Activated T-cell treated with anti-CD3 and anti-CD28 coated beads for 48 hours (primary cell): ENCODE data around the gene F12.

Source experiments
- DNase-seq: peaks from one replicate; pipeline ENCODE4 v3.0.0-alpha.2; 2020; ENCODE audit warnings: low read depth

Gene F12

GRCh38 chr5:177410575-177410974 lies 1.2 kb upstream of the F12 start:
- no peak for DNase-seq

GRCh38 chr5:177405805-177406204 lies 3.6 kb downstream of the F12 start:
- no peak for DNase-seq

GRCh38 chr5:177405312-177405711 lies 4.1 kb downstream of the F12 start:
- DNase-seq = no peak

DNA sequence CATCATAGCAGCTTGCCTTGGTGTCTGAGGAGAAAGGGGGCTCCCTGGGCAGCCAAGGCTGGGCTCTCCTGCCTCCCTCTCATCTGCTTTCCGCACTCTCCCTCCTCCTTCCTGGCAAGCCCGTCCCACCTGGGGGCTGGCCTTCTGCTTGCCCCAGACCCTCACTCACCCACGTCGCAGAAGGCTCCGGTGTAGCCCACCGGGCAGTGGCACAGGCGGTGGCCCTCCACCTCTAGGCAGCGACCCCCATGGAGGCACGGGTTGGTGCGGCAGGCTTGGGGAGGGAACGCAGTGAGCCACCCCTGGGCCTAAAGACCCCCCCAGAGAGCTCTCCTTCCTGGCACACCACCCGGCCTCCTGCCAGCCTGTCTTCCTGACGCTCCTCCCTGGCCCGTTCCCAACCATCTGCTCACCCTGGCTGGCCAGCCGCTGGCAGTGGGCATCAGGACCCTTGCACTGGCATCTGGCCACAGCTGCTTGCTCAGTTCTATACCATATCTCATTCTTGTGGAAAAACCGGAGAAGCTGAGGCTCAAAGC lies 4.7 kb downstream of the F12 start:
- DNase-seq = no peak

- peak; percentile 85 for DNase-seq
Observed at GRCh38 chr5:177403792-177404640, 5.3 kb downstream of the F12 start.

DNA sequence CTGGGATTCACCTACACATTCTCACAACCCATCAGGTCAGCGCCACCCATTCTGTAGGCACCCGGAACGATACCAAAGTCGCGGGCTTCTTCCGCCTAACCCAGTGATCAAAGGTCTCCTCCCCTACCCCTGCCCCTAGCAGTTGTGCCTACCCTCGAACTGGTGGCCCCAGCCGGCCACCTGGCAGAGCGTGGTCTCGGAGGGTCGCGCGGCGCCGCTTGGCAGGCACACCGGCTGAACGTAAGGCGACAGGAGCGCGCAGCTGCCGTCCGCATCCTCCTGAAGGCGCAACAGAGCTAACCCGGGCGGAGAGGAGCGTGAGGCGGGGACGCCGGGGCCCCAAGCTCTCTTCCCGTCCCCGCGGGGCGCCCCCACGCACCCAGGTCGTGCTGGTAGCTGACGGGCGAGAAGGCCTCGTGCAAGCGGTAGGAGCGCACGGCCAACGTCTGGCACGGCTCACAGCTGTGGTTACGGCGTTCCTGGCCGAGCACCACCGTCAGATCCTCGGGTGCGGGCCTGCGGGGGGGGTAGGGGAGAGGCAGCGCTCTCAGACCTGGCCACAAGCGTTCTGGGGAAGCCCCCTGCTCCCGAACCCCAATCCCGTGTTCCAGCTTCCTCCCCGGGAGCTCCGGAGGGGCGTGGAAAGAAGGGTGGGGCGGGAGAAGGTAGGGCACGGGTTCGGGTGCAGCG lies 6.1 kb downstream of the F12 start:
- peak; percentile 36 for DNase-seq

GRCh38 chr5:177402271-177403043 lies 6.9 kb downstream of the F12 start:
- DNase-seq = peak; percentile 63

DNA sequence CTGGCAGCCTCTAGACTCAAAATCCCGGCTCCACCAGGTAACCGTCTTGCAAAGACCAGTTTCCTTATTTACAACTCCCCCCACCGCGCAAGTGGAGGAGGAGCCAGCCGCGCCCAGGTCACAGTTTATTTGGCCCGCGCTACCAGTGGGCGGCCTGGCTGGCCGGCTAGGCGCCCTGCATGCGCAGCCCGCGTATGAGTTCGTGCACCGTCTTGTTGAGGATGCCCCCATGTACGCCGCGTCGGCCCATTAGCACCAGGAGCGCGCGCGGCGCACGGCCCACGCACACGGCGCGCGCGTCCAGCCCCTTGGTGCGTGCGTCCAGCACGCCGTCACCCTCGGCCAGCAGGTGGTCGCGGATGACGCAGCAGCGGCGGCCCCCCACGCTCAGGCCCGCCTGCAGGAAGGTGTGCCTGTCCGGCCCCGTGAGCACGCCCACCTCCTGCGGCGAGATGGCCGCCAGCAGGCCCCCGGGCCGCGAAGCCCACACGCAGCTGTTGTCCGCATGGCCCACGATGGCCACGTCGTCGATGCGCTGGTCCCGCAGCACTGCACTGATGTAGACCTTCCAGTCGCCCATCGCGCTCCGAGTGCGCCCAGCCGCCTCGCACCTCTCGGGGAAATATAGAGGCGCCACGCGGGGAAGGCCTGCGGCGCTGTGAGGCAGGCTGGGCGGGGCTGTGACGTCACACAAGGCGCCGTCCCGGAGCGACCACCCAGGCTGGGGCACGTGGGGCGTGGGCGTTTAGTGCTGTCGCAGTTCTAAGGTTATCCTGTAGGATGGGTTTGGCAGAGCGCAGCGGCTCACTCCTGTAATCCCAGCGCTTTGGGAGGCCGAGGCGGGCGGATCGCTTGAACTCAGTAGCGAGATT lies 9.1 kb downstream of the F12 start, which contains the start of gene PFN3:
Gene PFN3, minus strand, starts transcription at position 665 of the 872 bp plus-strand sequence. Its CDS starts 85 bp downstream, at position 580.
- no peak for DNase-seq

DNA sequence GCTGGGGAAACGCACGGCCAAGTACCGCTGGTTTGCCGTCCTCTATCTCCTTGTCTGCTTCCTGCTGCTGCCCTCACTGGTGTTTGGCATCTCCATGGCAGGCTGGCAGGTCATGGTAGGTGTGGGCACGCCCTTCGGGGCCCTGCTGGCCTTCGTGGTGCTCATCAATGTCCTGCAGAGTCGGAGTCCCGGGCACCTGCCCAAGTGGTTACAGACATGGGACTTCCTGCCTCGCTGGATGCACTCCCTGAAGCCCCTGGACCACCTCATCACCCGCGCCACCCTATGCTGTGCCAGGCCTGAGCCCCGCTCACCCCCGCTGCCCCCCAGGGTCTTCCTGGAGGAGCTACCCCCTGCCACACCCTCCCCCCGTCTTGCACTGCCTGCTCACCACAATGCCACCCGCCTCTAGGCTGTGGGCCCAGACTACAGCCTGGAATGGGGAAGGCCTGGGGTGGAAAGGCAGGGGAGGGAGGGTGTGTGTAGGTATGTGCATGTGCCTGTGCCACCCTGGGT lies 11.4 kb downstream of the F12 start:
- DNase-seq = no peak

DNA sequence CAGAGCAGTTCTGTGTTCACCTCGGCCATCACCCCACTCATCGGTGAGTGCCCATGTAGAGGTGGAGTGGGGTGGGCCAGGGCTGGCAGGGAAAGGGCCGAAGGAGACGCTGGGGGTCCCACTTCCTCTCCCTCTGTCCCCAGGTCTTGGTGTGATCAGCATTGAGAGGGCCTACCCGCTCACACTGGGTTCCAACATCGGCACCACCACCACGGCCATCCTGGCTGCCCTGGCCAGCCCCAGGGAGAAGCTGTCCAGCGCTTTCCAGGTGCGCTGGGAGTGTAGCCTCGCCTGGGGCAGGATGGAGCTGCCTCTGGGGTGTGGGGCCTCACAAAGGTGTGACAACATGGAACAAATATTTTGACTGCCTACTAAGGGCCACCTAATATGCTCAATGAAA lies 12.6 kb downstream of the F12 start:
- no peak for DNase-seq

- DNase-seq = no peak
Observed at GRCh38 chr5:177396078-177396477, 13.3 kb downstream of the F12 start.

GRCh38 chr5:177393990-177394389 lies 15.4 kb downstream of the F12 start:
- no peak for DNase-seq

GRCh38 chr5:177393206-177393765 lies 16.1 kb downstream of the F12 start:
- DNase-seq = no peak

GRCh38 chr5:177392765-177393164 lies 16.6 kb downstream of the F12 start:
- DNase-seq = no peak

DNA sequence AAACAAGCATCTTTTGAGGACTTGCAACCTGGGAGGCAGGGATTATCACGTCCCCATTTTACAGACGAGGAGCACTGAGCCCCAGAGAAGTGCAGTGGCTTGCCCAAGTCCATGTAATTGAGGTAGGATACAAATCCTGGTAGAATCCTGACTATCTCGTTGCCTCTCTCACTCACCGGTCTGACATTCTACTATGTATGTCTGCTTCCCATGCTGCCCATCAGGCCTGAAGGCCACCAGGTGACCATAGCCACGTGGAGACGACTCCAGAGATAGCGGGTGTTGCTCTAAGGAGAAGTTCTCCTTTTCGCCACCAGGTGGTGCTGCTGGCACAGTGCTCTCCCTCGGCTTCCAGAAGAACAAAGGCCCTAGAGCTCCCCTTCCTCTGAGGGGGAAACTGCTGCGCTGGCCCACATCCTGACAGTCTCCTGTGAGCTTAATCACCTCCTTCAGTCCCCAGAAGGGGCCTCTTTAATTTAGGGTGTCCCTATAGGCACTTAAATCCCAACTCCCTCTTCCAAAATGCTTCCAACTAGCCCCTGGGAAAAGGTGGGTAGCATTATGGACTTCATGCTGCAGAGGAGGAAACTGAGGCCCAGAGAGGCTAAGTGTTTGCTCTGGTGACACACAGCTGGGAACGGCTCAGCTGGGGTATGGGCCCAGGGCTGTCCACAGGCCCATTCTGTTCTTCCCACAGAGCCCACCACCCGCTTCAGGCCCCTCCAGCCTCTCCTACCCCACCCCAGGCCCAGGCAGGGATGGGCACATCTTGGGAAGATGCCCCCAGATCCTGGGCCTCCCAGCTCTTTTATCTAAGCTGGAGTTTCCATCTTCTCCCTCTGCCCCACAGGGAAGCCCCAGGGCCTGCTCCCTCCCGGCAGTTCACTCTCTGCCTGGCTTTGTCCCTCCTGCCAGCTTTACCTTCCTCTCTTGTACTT lies 18.7 kb downstream of the F12 start:
- peak; percentile 83 for DNase-seq

GRCh38 chr5:177389241-177390169 lies 19.9 kb downstream of the F12 start:
- DNase-seq = no peak

GRCh38 chr5:177388521-177389052 lies 20.8 kb downstream of the F12 start:
- DNase-seq = no peak

- DNase-seq = no peak
Observed at GRCh38 chr5:177387405-177387804, 22.0 kb downstream of the F12 start.
